Islet precursor cell (in vitro differentiated cells): ENCODE results near the gene SLC25A21.
"Not testable (repeated sequence)": the region's sequence is repeated elsewhere in the genome, so short reads cannot be mapped to it uniquely, and the experiment has no call there.

ENCODE experiments used
- DNase-seq: peaks from one replicate; pipeline ENCODE4 v3.0.0-alpha.2; 2018

Gene SLC25A21

DNA sequence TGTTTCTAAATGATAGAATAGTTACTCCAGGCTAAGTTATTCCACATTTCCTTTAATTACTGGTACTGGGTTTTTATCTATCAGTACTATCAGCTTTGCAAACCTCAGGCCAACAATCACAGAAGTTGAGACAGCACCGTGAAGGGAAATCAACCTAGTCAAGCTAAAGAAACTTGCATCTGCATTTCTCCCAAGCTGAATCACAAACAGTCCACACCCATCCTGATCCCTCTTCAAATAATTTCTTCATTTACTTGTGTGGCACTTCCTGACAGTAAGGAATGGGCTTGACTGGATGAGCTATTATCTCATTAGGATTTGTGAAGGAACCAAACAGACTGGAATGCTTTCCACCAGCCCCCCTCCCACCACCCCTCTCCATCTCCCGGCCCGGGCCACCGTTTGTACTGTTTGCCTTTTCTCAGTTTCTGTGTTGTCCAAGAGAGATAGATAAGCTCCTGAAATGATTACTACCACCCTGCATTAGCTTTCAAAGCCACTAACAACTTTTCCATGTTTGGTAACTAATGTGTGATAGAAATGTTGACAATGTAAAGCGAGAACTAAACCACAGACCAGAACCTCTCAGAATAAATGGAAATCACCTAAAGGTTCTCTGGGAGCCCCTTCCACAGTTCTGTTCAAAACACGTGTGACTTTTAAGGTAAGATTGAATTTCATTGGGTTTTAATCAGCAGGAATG is 236.3 kb downstream of the SLC25A21 start:
- DNase-seq: no peak

DNA sequence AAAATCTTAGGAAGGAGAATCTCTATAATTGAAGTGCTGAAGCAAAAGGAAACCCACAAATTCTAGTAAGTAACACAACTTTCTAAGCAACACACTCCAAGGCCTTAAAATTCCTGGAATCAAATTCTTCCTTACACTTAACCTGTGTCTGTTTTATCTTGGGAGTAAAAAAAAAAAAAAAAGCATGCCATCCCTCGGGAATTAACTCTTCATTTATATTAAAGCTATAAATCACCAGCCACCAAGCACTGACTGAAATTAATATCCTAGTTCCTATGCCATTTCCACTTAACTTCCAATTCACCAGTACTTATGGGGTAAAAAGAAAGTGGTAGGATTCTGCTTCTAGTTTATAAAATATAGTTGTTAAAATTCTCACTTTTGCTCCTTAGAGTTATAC is 238.1 kb downstream of the SLC25A21 start:
- DNase-seq: no peak

DNA sequence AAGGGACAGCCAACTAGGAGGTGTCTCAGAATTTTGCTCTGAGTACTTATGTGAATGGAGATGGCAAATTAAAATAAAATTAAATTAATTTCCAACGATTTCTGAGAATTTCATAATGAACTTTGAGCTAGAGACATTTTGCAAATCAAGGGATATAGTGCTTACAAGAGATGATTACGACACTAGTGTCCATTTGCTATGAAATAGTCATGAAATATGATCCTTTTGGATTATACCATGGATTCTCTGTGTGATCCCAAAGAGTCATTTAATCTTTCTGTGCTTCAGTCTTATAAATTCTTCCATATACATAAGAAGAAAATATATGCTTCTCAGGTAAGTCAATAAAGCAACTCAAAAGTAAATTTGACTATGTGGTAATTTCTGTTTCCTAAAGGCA is 240.6 kb downstream of the SLC25A21 start:
- DNase-seq: no peak

DNA sequence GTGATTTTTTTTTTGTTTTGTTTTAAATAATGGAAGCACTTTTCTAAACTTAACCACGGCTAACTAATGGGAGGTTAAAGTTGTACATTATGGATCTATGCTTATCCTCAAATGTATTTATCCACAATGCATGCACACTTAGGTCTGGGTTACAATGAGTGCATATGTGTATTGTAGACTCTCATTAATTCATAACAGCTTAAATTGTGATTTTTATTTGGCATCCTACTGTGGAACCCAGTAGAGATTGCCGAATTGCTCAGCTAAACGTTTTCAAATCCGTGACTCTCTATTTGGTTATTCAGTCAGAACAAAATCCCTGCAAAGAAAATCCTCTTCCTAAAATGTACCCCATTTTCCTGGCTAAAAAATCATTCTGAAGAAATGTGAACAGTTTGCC is 244.0 kb downstream of the SLC25A21 start:
- no peak for DNase-seq

DNA sequence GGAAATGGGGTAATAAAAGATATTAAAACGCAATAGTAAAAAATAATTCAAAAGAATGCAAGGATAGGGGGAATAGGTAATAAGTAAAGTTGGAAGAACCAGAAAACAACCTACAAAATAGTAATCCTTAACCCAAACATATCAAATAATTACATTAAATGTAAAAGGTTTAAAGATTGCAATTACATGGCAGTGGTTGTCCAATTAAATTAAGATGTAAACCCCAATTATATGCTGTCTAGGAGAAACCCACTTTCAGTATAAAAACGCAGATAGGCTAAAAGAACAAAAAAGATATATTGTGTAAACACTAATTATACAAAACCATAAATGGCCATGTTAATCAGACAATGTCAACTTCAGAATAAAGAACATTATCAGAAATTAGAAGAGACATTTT is 247.3 kb downstream of the SLC25A21 start:
- no peak for DNase-seq

DNA sequence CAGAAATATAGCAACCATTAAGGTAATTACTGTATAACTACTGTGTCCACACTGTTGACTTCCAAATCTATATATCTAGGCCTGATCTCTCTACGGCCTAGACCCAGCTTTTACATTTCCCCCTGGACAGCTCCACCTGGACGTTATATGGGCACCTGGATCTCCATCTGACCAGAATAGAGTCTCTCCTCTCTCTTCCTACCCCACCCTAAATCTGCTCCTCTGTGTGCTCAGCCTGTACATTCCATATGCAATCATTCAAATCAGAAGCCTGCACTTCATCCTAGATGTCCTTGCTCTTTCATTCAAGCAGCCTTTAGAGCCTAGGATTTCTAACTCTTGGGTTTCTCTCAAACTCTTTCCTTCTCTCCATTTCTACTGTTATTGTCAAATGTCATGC is 255.7 kb downstream of the SLC25A21 start:
- no peak for DNase-seq

DNA sequence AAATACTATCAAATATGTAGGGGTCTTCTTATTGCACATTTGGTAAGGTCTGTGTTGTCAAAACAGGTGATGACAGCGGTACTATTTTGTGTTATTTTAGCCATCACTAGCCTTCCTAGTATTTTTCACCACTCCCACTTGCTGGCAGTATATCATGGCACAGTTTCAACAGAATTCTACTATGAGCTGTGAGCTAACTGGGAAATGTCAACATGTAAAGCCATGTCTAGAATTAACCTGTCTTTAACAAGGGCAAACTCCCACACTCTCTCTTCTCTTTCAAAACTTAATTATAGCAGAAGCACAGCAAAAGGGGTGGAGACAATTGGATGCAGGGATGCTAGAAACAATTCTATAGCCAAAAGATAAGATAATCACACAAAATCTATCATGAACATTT is 257.3 kb downstream of the SLC25A21 start:
- no peak for DNase-seq

DNA sequence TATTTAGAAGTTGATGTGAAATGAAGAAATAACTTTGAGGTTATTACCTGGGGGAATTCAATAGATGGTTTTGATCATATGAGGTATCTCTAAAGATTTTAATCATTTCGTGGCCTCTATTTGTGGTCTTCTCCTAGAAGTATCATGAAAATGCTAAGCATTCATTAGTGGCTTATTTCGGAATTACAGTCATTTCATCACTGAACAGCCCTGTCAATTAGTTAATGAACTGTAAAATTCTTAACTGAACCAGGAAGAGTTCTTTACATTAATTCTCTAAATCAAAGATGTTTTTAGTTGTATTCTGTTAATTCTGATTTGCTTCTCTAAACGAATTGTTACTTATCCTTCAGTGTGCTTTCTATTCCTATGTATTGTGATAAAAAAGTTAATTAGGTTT is 261.8 kb downstream of the SLC25A21 start:
- DNase-seq: no peak

DNA sequence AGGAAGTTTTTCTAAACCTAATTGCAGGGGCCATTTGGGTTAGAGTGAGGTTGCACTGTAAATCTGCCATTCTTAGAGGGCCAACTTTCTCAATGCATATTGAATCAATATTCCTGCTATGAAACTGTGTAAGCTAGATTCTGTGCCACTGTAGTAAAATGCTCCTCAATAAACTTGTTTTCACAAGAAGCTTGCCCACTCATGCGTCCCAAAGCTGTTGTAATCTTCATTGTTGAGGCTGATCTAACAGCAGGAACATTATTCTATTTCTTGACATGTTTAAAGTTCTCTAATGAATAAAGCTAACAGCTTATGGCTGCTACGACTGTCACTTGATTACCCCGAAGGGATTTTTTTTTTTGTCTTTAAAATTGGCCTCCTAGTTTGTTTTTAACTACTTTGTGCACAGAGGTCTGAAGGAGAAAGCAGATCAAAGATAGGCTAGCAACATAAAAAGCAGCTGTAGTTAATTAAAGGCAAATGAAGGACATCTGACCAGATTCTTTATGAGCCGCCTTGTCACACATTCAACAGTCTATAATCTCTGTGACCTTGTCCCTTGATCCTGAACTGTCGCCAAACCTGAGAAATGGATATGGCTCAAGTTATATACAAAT is 267.0 kb downstream of the SLC25A21 start:
- DNase-seq: no peak

DNA sequence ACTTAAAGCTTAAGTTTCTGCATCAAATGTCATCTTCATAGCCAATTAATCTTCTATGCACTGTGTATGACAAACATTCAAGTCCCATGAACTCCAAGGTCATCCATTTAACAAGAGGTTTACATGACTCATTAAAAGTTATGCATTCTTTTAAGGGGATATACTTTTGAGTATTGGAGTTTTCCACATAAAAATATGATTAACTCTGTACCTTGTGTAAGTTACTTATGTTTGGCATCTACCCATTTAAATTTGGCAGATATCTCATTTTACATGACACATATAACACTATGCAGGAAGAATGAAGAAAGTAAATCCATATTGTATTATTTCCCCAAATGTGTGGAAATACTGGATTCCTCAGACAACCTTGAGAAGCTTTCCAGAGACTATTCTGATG is 270.5 kb downstream of the SLC25A21 start:
- no peak for DNase-seq

DNA sequence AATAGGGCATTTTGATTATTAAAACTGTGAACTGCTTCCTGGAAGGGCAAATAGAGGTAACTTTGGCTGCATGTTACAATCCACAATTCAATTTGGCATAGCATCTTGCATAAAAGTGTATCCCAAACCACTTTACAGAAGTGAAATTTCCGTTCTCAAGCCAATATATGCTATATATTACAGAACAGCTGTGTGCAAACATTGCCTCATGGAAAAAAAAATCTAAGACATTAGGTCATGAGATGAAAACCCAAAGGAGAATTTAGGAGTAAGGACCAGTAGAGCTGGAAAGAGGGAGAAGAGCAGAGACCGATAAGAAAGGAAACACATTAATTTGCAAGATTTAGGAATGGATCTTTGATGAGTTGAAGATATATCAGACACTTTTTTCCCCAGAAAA is 271.6 kb downstream of the SLC25A21 start:
- no peak for DNase-seq

DNA sequence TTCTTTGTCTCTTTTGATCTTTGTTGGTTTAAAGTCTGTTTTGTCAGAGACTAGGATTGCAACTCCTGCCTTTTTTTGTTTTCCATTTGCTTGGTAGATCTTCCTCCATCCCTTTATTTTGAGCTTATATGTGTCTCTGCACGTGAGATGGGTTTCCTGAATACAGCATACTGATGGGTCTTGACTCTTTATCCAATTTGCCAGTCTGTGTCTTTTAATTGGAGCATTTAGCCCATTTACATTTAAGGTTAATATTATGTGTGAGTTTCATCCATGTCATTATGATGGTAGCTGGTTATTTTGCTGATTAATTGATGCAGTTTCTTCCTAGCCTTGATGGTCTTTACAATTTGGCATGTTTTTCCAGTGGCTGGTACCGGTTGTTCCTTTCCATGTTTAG is 276.1 kb downstream of the SLC25A21 start:
- DNase-seq: not testable (repeated sequence)

DNA sequence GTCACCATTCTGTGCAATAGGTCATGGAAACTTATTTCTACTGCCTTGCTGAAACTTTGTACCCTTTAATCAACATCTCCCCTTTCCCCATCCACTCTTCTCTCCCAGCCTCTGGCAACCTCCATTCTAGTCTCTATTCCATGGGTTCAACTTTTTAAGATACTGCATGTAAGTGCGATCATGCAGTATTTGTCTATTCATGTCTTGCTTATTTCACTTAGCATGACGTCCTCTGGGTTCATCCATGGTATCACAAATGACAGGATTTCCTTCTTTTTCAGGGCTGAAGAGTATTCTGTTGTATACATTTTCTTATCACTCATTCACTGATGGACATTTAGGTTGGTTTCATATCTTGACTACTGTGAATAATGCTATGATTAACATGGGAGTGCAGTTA is 288.4 kb downstream of the SLC25A21 start:
- DNase-seq: no peak

DNA sequence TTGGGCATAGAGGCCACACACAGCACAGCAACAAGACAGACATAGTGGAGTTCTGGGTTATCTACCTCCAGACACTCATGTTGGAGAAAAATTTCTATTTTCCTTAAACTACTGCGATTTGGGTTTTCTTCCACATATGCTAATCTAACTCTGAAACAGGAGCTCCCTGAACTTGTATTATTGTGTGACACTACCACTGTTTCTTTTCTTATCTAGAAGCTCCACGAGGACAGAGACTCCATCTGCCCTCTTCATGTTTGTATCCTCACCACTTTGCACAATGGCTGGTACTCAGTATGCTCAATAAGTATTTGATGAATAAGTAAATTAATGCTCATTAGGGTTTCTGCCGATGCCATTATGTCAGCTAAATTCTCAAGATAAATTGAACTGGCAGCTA is 292.1 kb downstream of the SLC25A21 start:
- no peak for DNase-seq

DNA sequence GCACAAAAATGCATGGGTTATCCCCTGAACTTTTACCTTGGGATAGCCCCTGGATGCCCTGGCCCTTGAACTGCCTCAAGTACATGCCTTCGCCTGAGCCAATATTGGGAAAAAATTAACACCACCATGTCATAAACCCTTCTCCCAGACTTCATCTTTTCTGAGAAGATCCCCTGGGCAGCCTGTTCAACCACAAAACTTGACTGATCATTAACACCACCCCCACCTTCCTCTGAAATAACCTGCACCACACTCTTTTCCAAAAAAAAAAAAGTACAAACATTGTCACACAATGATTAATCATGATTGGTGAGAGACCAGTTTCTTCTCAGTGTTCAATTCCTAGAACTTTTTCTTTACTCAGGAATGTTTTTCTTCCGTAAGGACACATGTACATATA is 292.8 kb downstream of the SLC25A21 start:
- no peak for DNase-seq

DNA sequence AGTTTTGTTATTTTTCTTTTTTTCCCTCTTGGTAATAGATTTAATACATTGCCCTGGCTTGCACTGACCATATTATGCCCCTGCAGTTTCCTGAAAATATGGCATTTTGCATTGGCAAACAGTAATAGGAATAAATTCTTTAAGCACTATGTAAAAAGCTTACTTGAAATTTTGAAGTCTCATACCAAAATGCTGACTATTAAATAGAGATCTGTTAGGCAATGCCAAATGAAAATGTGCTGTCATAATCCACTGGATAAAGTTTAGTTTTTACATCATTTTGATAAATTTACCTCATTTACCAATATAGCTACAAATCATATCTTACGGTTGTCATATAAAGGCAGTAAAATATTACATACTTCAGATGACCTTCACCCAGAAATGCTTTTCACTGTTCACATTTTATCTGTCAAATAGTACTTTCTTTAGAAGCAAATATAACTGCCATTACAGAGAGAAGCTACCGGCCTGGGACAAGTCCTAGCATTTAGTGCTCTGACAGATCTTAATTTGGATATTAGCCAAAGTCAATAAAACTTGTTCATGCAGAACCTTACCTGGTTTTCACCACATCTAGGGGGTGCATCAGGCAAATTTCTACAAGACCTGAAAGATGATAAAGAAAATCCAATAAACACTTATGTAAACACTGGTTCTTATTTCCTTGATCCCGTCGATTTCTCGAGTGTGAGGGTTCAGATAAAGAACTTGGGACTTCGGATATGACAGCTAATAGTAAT is 297.8 kb downstream of the SLC25A21 start:
- no peak for DNase-seq

DNA sequence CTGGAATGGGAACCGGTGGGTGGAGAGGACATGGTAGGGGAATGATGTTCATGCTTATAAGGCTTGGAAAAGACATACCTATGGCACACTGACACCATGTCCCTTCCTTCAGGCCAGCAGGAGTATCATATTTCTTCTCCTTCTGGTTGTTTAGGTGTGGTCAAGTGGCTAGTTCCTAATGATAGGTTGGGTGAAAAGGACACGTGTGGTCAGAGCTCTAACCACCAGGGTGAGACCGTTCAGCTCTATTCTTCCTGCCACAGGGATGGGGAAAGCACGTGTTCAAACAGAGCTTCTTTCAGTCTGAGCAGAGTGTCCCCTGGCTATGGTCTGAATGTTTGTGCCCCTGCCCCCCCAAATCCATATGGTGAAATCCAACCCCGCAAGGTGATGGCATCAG is 301.6 kb downstream of the SLC25A21 start:
- no peak for DNase-seq

DNA sequence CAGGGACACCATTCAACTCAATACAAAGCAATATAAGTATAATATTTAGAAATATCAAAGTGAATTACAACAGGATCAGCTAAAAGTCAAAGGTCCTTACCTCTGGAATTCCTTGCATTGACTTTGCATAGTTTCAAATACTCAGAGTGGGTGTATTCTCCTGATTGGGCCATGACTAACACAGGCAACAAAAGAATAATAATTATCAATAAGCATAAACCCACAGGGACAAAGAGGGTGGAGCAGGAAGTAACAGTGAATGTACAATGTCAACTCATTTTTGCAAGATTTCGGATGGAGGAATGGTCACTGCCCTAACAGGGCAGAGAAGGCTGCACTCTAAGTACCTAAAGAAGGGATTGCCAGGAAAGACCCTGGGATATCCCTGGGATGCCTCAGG is 303.3 kb downstream of the SLC25A21 start:
- DNase-seq: no peak

DNA sequence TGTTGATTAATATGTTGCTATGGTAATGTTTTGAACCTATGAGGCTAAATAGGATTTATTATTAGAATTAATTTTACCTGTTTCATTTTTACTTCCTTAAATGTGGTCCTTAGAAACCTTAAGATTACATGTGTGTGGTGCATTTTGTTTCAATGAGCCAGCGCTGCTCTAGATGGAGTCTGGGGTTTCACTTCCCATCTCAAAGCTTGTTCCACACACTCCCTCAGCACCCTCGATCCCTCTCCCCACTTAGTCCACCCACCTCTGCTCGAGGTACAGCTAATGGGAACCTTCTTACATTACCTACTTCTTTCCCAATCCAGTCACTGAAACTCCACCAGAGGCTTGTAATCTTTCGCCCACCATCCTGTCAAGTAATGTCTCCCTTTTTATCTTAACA is 305.5 kb downstream of the SLC25A21 start:
- DNase-seq: no peak

DNA sequence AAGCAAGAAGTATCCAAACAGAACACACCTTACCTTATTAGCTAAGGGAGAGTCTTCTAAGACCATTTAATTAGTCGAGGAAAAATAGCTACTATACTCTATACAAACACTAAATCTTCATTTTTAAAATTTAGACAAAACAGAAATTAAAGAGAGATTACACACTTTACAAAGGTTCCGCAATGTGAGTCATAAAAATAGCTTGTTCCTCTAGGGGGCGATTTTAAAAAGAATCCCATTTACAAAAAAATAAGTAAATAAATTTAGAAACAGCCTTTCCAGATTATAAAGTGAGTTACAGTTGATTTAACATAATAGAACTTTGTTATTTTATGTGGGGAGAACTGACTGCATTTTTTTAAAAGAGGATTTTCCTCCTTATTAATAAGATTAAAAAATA is 309.1 kb downstream of the SLC25A21 start:
- no peak for DNase-seq

DNA sequence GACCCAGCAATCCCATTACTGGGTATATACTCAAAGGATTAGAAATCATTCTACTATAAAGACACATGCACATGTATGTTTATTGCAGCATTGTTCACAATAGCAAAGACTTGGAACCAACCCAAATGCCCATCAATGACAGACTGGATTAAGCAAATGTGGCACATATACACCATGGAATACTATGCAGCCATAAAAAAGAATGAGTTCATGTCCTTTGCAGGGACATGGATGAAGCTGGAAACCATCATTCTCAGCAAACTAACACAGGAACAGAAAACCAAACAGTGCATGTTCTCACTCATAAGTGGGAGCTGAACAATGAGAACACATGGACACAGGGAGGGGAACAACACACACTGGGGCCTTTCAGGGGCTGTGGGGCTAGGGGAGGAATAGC is 310.2 kb downstream of the SLC25A21 start:
- DNase-seq: not testable (repeated sequence)

DNA sequence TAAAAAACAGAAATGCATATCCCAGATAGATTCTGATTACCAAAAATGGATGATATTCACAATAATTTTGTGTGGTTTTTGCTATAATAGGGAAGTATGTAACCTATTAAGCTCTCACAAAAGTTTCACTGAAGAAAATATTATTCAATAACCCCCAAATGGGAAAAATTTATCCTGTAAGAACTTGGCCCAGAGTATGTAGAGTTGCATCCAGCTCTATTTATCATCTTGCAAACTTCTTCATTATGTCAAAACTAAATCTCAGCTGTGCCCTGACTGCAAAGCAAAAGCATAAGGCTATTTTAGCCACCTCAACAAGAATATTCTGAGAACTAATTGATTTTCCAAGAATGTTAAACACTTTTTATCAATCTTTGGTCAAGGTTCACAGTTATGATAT is 311.6 kb downstream of the SLC25A21 start:
- DNase-seq: no peak

DNA sequence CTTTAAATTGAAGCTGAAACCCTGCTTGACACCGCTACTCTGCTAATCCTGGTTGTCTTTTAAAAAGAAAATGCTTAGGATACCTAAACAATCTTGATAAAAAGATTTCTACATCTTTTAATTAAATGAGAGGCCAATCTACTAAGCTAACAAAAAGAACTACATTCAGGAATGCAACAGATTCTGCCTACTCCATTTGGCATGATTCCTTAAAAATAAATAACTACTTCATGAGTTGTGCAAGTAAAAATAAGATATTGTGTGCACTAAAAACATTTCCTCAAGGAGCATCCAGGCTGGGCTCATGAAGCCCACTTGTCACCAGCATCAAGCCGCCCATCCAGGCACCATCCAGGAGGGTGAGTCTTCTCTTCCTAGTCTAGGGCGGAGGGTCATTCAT is 313.3 kb downstream of the SLC25A21 start:
- DNase-seq: no peak

DNA sequence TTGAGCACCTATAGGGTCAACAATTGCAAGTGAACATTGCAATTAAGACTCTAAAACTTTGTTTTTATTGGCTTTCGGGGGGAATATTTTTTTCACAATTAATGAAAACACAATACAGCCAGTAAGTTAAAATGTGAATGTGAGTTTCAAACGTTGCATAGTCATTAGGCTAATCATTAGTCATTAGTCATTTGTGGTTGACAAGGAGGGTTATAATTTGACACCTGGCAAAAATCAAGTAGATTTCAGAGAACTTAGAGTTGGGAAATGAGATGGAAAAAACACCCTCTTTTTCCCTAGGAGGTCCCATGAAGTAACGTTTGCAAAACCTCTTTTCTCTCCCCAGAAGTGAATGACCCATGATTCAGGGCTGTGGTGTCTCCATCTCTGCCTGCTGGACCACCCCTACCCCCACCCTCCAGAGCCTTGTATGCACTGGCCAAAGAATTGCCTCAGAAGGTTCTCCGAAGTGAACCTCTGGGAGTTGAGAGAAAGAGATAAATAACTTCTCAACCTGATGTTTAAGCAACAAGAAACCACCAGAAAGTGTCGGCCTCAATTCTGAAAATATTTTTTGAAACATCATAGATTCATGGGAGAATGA is 314.5 kb downstream of the SLC25A21 start:
- no peak for DNase-seq
